T-cell (primary cell): Measurements from ENCODE around the gene SFPQ. TPM values are rescaled to one million over a fixed set of nuclear protein-coding genes. Genes with fewer than 3 reads are reported as not detected.

ENCODE experiments used
- ATAC-seq, 4 experiments: fragments of 200-7000 bp in 3 of 4; fragments of 150-1000 bp in 1 of 4; cut with Tn5 transposase; replicated peaks in 1 of 4; 1 replicate in 3 of 4; 2 replicates in 1 of 4; pipeline ENCODE4 v1.10.0; 2021; ENCODE audit warnings: moderate library complexity in 3 of 4, mild to moderate bottlenecking in 2 of 4, moderate number of reproducible peaks in 1 of 4
- CTCF ChIA-PET, 2 donors: fragments of 300-600 bp; sonication (Branson Sonifier 250); formaldehyde crosslinking; loops; one replicate each; lab custom pipeline; 2022; ENCODE audit warnings: antibody characterized with exemption in 2 of 2; lab: Charles Lee
- POLR2A ChIA-PET, 2 donors: fragments of 300-600 bp; sonication (Branson Sonifier 250); formaldehyde crosslinking; loops; one replicate each; lab custom pipeline; 2022; ENCODE audit warnings: antibody characterized with exemption in 2 of 2; lab: Charles Lee
- DNase-seq, 35 experiments: peaks; one replicate each; pipeline versions ENCODE4 v3.0.0 to v3.0.0-alpha.2; 2013 to 2023
- H3K27ac ChIP-seq: one replicate; pipeline ENCODE4 v1.5.1; 2013; ENCODE audit warnings: low read length
- H3K27me3 ChIP-seq, 2 experiments: replicated peaks in 1 of 2; 1 replicate in 1 of 2; 2 replicates in 1 of 2; pipeline versions ENCODE4 v1.6.1 to v1.7.0; 2013; ENCODE audit warnings: low read length in 1 of 2, mixed read lengths in 1 of 2; ENCODE audit not compliant: control insufficient read depth in 2 of 2, insufficient read depth in 2 of 2; ENCODE audit errors: extremely low read depth in 1 of 2
- H3K36me3 ChIP-seq, 2 donors: 1 replicate in 1 of 2; 2 replicates in 1 of 2; pipeline versions ENCODE4 v1.6.1 to v1.7.0; 2013; ENCODE audit warnings: low read length in 1 of 2; ENCODE audit not compliant: control insufficient read depth in 2 of 2, insufficient read depth in 1 of 2; ENCODE audit errors: extremely low read depth in 1 of 2
- H3K4me1 ChIP-seq, 2 experiments: 1 replicate in 1 of 2; 2 replicates in 1 of 2; pipeline versions ENCODE4 v1.6.1 to v1.7.0; 2013; ENCODE audit warnings: low read length in 2 of 2, mixed read lengths in 1 of 2; ENCODE audit not compliant: insufficient read depth in 2 of 2, control insufficient read depth in 1 of 2; ENCODE audit errors: extremely low read depth in 1 of 2
- H3K4me3 ChIP-seq, 2 donors: 1 replicate in 1 of 2; 2 replicates in 1 of 2; pipeline versions ENCODE4 v1.5.1 to v1.7.0; 2013; ENCODE audit warnings: mild to moderate bottlenecking in 2 of 2, low read length in 1 of 2, moderate library complexity in 1 of 2; ENCODE audit not compliant: control insufficient read depth in 1 of 2; ENCODE audit errors: extremely low read depth in 1 of 2
- H3K9me3 ChIP-seq: 2 replicates; pipeline ENCODE4 v1.7.0; 2013
- H3K27ac Mint-ChIP-seq, 2 donors: one replicate each; pipeline ENCODE4 v1.8.0; 2020 to 2021; ENCODE audit warnings: mild to moderate bottlenecking in 2 of 2, mixed read lengths in 2 of 2
- H3K27me3 Mint-ChIP-seq, 2 donors: one replicate each; pipeline ENCODE4 v1.8.0; 2021 to 2022; ENCODE audit warnings: mixed read lengths in 2 of 2
- H3K36me3 Mint-ChIP-seq: one replicate; pipeline ENCODE4 v1.8.0; 2021; ENCODE audit warnings: mixed read lengths
- H3K4me1 Mint-ChIP-seq, 3 donors: one replicate each; pipeline ENCODE4 v1.8.0; 2020 to 2022; ENCODE audit warnings: mixed read lengths in 3 of 3, mild to moderate bottlenecking in 1 of 3
- H3K4me3 Mint-ChIP-seq, 3 donors: one replicate each; pipeline ENCODE4 v1.8.0; 2020 to 2022; ENCODE audit warnings: mild to moderate bottlenecking in 3 of 3, mixed read lengths in 3 of 3, moderate library complexity in 3 of 3
- H3K9me3 Mint-ChIP-seq, 3 donors: one replicate each; pipeline ENCODE4 v1.8.0; 2020 to 2022; ENCODE audit warnings: mixed read lengths in 3 of 3
- WGBS: methylation state at CpG from one replicate; pipeline ENCODE4 v1.1.5; 2013; ENCODE audit warnings: missing lambda C conversion rate; ENCODE audit not compliant: insufficient coverage; 5-methylcytosine and 5-hydroxymethylcytosine counted together
- total RNA-seq, 35 experiments: library from RNA in 6 of 35; stranded (reverse) in 6 of 35; fragments of 120-200 nt in 1 of 35; gene quantifications; one replicate each; pipeline versions ENCODE4 v1.2.1 to v1.2.4 and lab custom pipeline; 2013 to 2026

Gene SFPQ
- total RNA-seq, 5 donors from 2014 or later (not counting 1 experiment from before 2014, with no cell fraction given): 287 to 589 (median 319) TPM

DNA sequence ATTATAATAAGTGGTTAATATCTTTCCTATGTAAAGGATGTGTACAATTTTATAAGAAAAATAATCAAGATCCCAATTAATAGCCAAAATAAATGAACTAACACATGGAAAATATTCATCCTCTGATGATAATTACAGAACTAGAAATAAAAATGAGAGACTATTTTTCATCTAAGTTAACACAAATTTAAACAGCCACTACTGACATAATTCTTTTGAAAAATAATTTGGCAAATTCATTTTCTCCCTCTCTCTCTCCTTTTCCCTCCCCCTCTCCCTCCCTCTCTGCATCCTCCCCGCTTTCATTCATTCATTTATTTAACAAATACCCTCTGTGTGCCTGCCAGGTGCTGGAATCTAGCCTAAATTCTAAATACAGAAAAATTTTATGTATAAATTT is 10.3 kb upstream of the SFPQ start:
- WGBS: no CpG with 5 or more reads among the region's 1 CpG
- ChIA-PET CTCF (interaction anchor here in 1 of 2 donors (0.6 kb wide), 1 partner anchor 812 kb away, joined by 3 read pairs; no protein-coding TSS in a partner anchor), POLR2A (interaction anchor here in 1 of 2 donors (0.7 kb wide), 1 partner anchor 303 kb away, joined by 4 read pairs; no protein-coding TSS in a partner anchor)
- Mint-ChIP-seq H3K27me3 (peaks cover 0 to 7% of the 10 kb centered on the region in 2 donors), H3K27ac (no peak overlapping the region), H3K4me1 (peaks cover 5 to 16% (median 8%) of the 10 kb centered on the region in 3 donors), H3K36me3 (no peaks in the 10 kb centered on the region), H3K4me3 (no peak overlapping the region), H3K9me3 (no peaks in the 10 kb centered on the region)
- Histone ChIP-seq H3K27me3 (peaks cover 0 to 6% of the 10 kb centered on the region in 2 experiments), H3K9me3 (no peaks in the 10 kb centered on the region), H3K4me1 (peaks cover 0 to 2% of the 10 kb centered on the region in 2 experiments), H3K36me3 (no peaks in the 10 kb centered on the region), H3K27ac (no peak overlapping the region), H3K4me3 (no peak overlapping the region)
- DNase-seq: no peak
- ATAC-seq: no peak

DNA sequence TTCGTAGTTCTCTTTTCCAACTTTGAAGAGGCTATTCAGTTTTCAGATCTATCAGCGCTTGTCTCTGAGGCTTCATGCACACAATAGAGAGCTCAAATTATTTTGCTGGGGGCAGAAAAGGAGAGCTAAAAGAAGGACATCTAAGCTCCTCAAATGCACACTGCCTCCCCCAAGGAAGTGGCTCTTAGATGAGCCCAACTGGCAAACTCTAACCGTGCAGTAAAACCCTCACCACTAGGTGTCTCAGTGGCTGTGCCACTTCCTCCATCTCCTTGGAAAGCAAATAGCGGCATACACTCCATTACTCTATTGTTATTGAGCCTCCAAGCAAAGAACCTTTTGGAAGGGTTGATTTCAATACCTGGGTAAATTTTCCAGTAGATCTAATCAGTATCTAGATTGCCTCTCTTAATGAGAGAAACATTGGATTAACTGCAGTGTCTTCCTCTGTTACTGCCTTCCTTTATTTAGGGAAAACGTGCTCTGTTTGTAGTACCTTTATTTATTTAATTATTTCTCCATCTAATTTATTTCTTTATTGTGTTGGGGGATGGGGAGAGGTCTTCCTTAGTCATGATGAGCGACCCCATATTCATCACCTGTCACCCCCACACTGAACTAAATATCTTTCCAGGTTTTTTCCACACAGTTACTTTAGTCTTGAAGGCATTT is 9.2 kb upstream of the SFPQ start:
- peak; percentile 97 to 100 (median 100) for ATAC-seq
- POLR2A ChIA-PET: interaction anchor here in 1 of 2 donors (0.5 to 0.7 kb wide), 2 partner anchors 43 to 304 kb away, joined by 4 to 5 read pairs; no protein-coding TSS in a partner anchor
- Histone ChIP-seq H3K27ac (no peak overlapping the region), H3K4me1 (peaks cover 0 to 2% of the 10 kb centered on the region in 2 experiments), H3K36me3 (no peaks in the 10 kb centered on the region), H3K9me3 (no peaks in the 10 kb centered on the region), H3K4me3 (no peak overlapping the region), H3K27me3 (peaks cover 0 to 6% of the 10 kb centered on the region in 2 experiments)
- WGBS: no CpG with 5 or more reads among the region's 6 CpGs
- H3K27ac Mint-ChIP-seq: no peak overlapping the region
- H3K27me3 Mint-ChIP-seq: peaks cover 0 to 7% of the 10 kb centered on the region in 2 donors
- no peak overlapping the region for H3K4me3 Mint-ChIP-seq
- DNase-seq: peak; percentile 30 to 85 (median 63)
- H3K36me3 Mint-ChIP-seq: no peaks in the 10 kb centered on the region
- CTCF ChIA-PET: interaction anchor here (0.6 to 1.4 kb wide), 12 partner anchors 9 to 840 kb away, joined by 3 to 8 read pairs (median 4); partner anchors contain the start of genes CLSPN (in 1 of the 2) and SFPQ (in 1 of the 2)
- H3K9me3 Mint-ChIP-seq: no peaks in the 10 kb centered on the region
- H3K4me1 Mint-ChIP-seq: peaks cover 5 to 16% (median 8%) of the 10 kb centered on the region in 3 donors

DNA sequence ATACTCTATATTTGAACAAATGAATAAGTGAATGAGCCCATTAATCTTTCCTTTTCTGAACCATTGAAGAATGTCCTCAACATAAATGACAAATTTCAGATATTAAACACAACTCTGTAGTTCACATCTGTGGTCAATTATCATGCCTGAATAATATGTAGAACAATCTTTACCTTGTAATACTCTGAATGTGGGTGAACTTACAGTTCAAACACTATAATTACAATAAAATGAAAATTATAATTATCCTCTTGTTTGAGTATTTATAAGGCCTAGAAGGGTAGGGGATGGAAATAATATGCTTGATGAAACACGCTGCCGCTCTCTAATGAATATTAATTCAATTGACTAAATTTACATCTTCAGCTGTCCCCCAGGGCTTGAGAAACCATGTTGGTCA is 8.7 kb upstream of the SFPQ start:
- no peak overlapping the region for H3K4me3 ChIP-seq
- Mint-ChIP-seq H3K4me1 (peaks cover 5 to 16% (median 8%) of the 10 kb centered on the region in 3 donors), H3K9me3 (no peaks in the 10 kb centered on the region), H3K27ac (no peak overlapping the region), H3K27me3 (peaks cover 0 to 7% of the 10 kb centered on the region in 2 donors), H3K36me3 (no peaks in the 10 kb centered on the region), H3K4me3 (no peak overlapping the region)
- DNase-seq (no peak), ATAC-seq (no peak)
- peaks cover 0 to 2% of the 10 kb centered on the region in 2 experiments for H3K4me1 ChIP-seq
- POLR2A ChIA-PET: interaction anchor here in 1 of 2 donors (0.5 kb wide), 1 partner anchor 42 kb away, joined by 5 read pairs; no protein-coding TSS in a partner anchor
- peaks cover 0 to 6% of the 10 kb centered on the region in 2 experiments for H3K27me3 ChIP-seq
- CTCF ChIA-PET: interaction anchor here (0.6 to 1.4 kb wide), 8 partner anchors 9 to 570 kb away, joined by 3 to 8 read pairs (median 4); partner anchors contain the start of gene SFPQ (in 1 of the 2)
- H3K36me3 ChIP-seq: no peaks in the 10 kb centered on the region
- WGBS: no CpG with 5 or more reads among the region's 2 CpGs
- no peaks in the 10 kb centered on the region for H3K9me3 ChIP-seq
- no peak overlapping the region for H3K27ac ChIP-seq

DNA sequence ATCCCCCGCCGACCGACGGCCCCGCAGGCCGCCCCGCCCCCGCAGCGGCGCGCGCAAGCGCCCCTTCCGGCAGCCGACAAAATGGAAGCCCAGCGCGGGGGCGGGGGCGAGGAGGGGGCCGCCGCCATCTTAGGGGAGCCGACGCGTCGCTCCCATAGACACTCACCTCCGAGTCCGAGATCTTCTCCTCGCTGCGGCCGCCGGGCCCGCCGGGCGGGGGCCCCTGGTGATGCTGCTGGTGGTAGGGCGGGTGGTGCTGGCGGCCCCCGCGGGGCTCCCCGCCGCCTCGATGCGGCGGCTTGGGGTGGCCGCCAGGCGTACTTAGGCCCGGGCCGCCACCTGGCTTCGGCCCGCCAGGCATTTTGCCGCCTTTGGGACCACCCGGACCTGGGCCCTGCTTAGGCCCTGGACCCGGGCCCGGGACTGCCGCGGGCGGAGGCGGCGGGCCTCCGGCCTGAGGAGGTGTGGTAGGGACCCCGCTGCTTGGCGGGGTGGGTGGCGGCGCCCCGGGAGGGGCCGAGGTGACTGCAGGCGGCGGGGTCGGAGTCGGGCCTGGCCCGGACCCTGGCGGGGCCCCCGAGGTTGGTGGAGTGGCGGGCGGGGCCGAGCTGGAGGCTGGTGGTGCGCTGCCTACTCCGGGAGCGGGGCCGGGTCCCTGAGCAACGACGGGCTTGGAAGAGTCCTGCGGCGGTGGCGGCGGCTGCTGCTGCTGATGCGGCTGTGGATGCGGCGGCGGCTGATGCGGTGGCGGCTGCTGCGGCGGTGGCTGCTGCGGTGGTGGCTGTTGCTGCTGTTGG is 691 bp downstream of the SFPQ start:
- H3K9me3 Mint-ChIP-seq: no peaks in the 10 kb centered on the region
- peak overlapping the region; percentile 94 to 95 (median 94) for H3K4me3 Mint-ChIP-seq
- H3K27me3 Mint-ChIP-seq: no peaks in the 10 kb centered on the region
- DNase-seq: peak; percentile 73 to 94 (median 86)
- under 1% methylated on average over 62 of the region's 94 CpGs for WGBS
- ATAC-seq: peak; percentile 57 to 65 (median 64)
- Histone ChIP-seq H3K27me3 (no peaks in the 10 kb centered on the region), H3K36me3 (peaks cover 3 to 42% of the 10 kb centered on the region in 2 donors), H3K4me1 (peaks cover 36 to 37% of the 10 kb centered on the region in 2 experiments), H3K27ac (peak overlapping the region; percentile 98), H3K9me3 (no peaks in the 10 kb centered on the region), H3K4me3 (peak overlapping the region; percentile 95 to 96)
- peaks cover 46% of the 10 kb centered on the region for H3K36me3 Mint-ChIP-seq
- POLR2A ChIA-PET: interaction anchor here in 1 of 2 donors (0.5 to 1.0 kb wide), 3 partner anchors 8 to 27 kb away, joined by 3 to 4 read pairs (median 3); no protein-coding TSS in a partner anchor
- CTCF ChIA-PET: interaction anchor here in 1 of 2 donors (1.0 kb wide), 2 partner anchors 10 to 333 kb away, joined by 3 to 4 read pairs; partner anchors contain the start of gene SMIM12
- H3K27ac Mint-ChIP-seq: peak overlapping the region; percentile 94 to 96
- peaks cover 50 to 54% (median 51%) of the 10 kb centered on the region in 3 donors for H3K4me1 Mint-ChIP-seq

DNA sequence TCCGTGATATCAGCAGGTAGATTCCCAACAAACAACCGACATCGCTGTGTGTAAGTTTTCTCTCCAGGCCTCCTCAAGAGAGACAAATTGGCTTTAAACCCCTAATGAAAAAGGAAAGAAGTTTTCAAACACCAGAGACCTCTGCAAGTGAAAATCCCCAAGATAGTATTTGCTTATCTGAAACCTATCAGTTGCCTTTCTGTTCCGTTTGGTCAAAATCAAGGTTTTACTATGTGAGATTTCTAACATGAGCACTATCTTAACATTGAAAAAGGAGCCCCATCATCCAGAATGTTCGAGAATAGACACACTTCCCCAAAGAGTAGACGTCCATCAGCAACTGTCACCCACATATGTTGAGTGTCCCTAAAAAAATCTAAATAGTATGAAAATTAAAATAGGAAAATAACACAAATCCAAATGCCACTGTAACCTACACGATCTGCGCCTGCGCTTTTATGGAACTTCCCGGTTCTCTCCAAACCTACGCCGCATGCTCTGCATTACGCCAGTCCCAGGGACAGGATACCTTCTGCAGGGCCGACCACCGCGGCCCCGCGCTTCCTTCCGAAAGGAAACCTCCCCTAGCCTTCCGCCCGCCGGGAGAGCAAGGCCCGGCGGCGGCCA is 1.4 kb downstream of the SFPQ start:
- Histone ChIP-seq H3K4me1 (peaks cover 42 to 43% of the 10 kb centered on the region in 2 experiments), H3K27ac (peak overlapping the region; percentile 98), H3K36me3 (peaks cover 3 to 49% of the 10 kb centered on the region in 2 donors), H3K27me3 (no peaks in the 10 kb centered on the region), H3K4me3 (peak overlapping the region; percentile 95 to 96), H3K9me3 (no peaks in the 10 kb centered on the region)
- Mint-ChIP-seq H3K4me1 (peaks cover 57 to 61% (median 58%) of the 10 kb centered on the region in 3 donors), H3K4me3 (peak overlapping the region; percentile 89 to 94 (median 94)), H3K27me3 (no peaks in the 10 kb centered on the region), H3K27ac (peak overlapping the region; percentile 87 to 91), H3K9me3 (no peaks in the 10 kb centered on the region), H3K36me3 (peaks cover 52% of the 10 kb centered on the region)
- ChIA-PET CTCF (interaction anchor here in 1 of 2 donors (0.7 kb wide), 1 partner anchor 260 kb away, joined by 3 read pairs; no protein-coding TSS in a partner anchor), POLR2A (interaction anchor here (0.6 to 1.6 kb wide), 3 partner anchors 12 to 160 kb away, joined by 3 to 5 read pairs (median 3); partner anchors contain the start of gene ZMYM6 (in 1 of the 2))
- DNase-seq (no peak), ATAC-seq (no peak)
- WGBS: 0% methylated on average over 12 of the region's 25 CpGs
